Loucy (cell line): ENCODE data around the gene PLCZ1.

ENCODE experiments used
- EZH2phosphoT487 ChIP-seq: fragments of 200-600 bp; IDR thresholded peaks from 2 replicates; pipeline ENCODE4 v1.6.1; 2018; ENCODE audit warnings: antibody characterized with exemption, mild to moderate bottlenecking, moderate library complexity, borderline replicate concordance
- TF ChIP-seq, protein P1 (sequence below): fragments of 200-600 bp; sonication (generic); conservative IDR thresholded peaks from 2 replicates; pipeline ENCODE4 v1.5.1; 2014; ENCODE audit warnings: mild to moderate bottlenecking, antibody characterized with exemption, low read length

DNA sequence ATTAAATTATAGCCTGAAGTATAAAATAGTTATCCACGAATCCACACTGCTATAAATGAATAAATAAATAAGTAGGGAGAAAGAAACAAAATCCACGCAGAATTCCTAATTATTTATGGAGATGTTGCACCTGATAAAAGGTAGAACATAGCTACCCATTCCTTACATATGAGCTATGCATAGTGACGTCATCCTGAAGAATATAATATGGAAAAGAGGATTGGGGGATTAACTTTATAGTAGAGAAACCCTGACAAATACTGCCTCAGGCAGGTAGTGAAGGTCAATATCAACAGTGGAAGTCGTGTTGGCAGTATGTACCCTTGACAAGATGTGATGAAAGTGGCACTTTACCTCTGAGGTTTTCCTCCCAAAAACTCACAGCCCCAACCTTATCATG lies 82.5 kb downstream of the PLCZ1 start:
- TF ChIP-seq, protein P1, sequence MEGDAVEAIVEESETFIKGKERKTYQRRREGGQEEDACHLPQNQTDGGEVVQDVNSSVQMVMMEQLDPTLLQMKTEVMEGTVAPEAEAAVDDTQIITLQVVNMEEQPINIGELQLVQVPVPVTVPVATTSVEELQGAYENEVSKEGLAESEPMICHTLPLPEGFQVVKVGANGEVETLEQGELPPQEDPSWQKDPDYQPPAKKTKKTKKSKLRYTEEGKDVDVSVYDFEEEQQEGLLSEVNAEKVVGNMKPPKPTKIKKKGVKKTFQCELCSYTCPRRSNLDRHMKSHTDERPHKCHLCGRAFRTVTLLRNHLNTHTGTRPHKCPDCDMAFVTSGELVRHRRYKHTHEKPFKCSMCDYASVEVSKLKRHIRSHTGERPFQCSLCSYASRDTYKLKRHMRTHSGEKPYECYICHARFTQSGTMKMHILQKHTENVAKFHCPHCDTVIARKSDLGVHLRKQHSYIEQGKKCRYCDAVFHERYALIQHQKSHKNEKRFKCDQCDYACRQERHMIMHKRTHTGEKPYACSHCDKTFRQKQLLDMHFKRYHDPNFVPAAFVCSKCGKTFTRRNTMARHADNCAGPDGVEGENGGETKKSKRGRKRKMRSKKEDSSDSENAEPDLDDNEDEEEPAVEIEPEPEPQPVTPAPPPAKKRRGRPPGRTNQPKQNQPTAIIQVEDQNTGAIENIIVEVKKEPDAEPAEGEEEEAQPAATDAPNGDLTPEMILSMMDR: no peak
- no peak for TF ChIP-seq EZH2phosphoT487
